ENCODE results near the gene AQP12A. TPM values are rescaled to one million over a fixed set of nuclear protein-coding genes. Genes with fewer than 3 reads are reported as not detected.
"Not testable (repeated sequence)": the region's sequence is repeated elsewhere in the genome, so short reads cannot be mapped to it uniquely, and the experiment has no call there.

AQP12A gene
- total RNA-seq, 2 donors from 2014 or later: not detected

- DNase-seq (ENCODE audit: low spot score); intact Hi-C loops (cut with DNase I); H3K4me3 ChIP-seq; H3K4me1 ChIP-seq (replicated peaks); H3K27me3 ChIP-seq (replicated peaks; ENCODE audit: insufficient read depth); H3K36me3 ChIP-seq; H3K9me3 ChIP-seq; H3K27ac ChIP-seq: not testable (repeated sequence)
- no CpG with 5 or more reads among the region's 14 CpGs for WGBS
These were observed 13.6 kb upstream of the AQP12A start for GRCh38 chr2:240678043-240678442.

GRCh38 chr2:240678909-240679308, 12.8 kb upstream of the AQP12A start:
- H3K27me3 ChIP-seq (replicated peaks; ENCODE audit: insufficient read depth); intact Hi-C loops (cut with DNase I); H3K36me3 ChIP-seq; H3K9me3 ChIP-seq; DNase-seq (ENCODE audit: low spot score); H3K4me3 ChIP-seq; H3K4me1 ChIP-seq (replicated peaks); H3K27ac ChIP-seq: not testable (repeated sequence)
- WGBS: no CpG with 5 or more reads among the region's 19 CpGs

GRCh38 chr2:240680185-240680584, 11.5 kb upstream of the AQP12A start:
- H3K4me1 ChIP-seq (replicated peaks); H3K36me3 ChIP-seq; H3K4me3 ChIP-seq; DNase-seq (ENCODE audit: low spot score); intact Hi-C loops (cut with DNase I); H3K27me3 ChIP-seq (replicated peaks; ENCODE audit: insufficient read depth); H3K9me3 ChIP-seq; H3K27ac ChIP-seq: not testable (repeated sequence)
- no CpG with 5 or more reads among the region's 11 CpGs for WGBS

GRCh38 chr2:240682431-240683224, 9.0 kb upstream of the AQP12A start, which contains the start of gene AQP12B:
Gene AQP12B, minus strand, starts transcription at chr2:240682885. Its CDS starts 48 bp downstream, at chr2:240682837.
- WGBS: 86% methylated on average over 28 of the region's 37 CpGs
- H3K27ac ChIP-seq; DNase-seq (ENCODE audit: low spot score); H3K27me3 ChIP-seq (replicated peaks; ENCODE audit: insufficient read depth); H3K36me3 ChIP-seq; H3K9me3 ChIP-seq; intact Hi-C loops (cut with DNase I); H3K4me3 ChIP-seq; H3K4me1 ChIP-seq (replicated peaks): not testable (repeated sequence)

- H3K4me3 ChIP-seq; H3K36me3 ChIP-seq; H3K27me3 ChIP-seq (replicated peaks; ENCODE audit: insufficient read depth); H3K9me3 ChIP-seq; intact Hi-C loops (cut with DNase I); H3K4me1 ChIP-seq (replicated peaks); DNase-seq (ENCODE audit: low spot score); H3K27ac ChIP-seq: not testable (repeated sequence)
- 81% methylated on average over 2 of the region's 15 CpGs for WGBS
These were observed 8.2 kb upstream of the AQP12A start for GRCh38 chr2:240683329-240683979.

- H3K27ac ChIP-seq; DNase-seq (ENCODE audit: low spot score); H3K36me3 ChIP-seq; H3K9me3 ChIP-seq; intact Hi-C loops (cut with DNase I); H3K4me1 ChIP-seq (replicated peaks); H3K4me3 ChIP-seq; H3K27me3 ChIP-seq (replicated peaks; ENCODE audit: insufficient read depth): not testable (repeated sequence)
- WGBS: 80% methylated on average over 13 of the region's 15 CpGs
These were observed 7.5 kb upstream of the AQP12A start for GRCh38 chr2:240683980-240684728.

GRCh38 chr2:240685771-240686371, 5.8 kb upstream of the AQP12A start:
- no peaks in the 10 kb centered on the region for H3K36me3 ChIP-seq
- WGBS: 34% methylated on average over 10 of the region's 10 CpGs
- intact Hi-C loops (cut with DNase I): no loop called here
- no peak overlapping the region for H3K4me3 ChIP-seq
- no peaks in the 10 kb centered on the region for H3K4me1 ChIP-seq (replicated peaks)
- no peak overlapping the region for H3K27ac ChIP-seq
- no peaks in the 10 kb centered on the region for H3K9me3 ChIP-seq
- TF ChIP-seq CTCF (IDR thresholded peaks at IDR 0.05): no peak
- TF ChIP-seq POLR2A (IDR thresholded peaks at IDR 0.05): no peak
- TF ChIP-seq POLR2AphosphoS5 (IDR thresholded peaks at IDR 0.05): peak; percentile 63
- no peaks in the 10 kb centered on the region for H3K27me3 ChIP-seq (replicated peaks; ENCODE audit: insufficient read depth)
- DNase-seq (ENCODE audit: low spot score): peak; percentile 42

Measured in prostate gland (tissue), 2 donors.